Stimulated activated naive CD8-positive, alpha-beta T cell treated with anti-CD3 and anti-CD28 coated beads, Interleukin-15, Interleukin-2, amounts not matched to agents 100 U/mL and 50 U/mL, for 24 hours (primary cell): ENCODE measurements around the gene SULF2.
"Not testable (repeated sequence)": the region's sequence is repeated elsewhere in the genome, so short reads cannot be mapped to it uniquely, and the experiment has no call there.

ENCODE experiments used
- ATAC-seq: fragments of 150-1000 bp; cut with Tn5 transposase; one replicate; pipeline ENCODE4 v1.10.0; 2021
- DNase-seq: peaks from one replicate; pipeline ENCODE4 v3.0.0; 2021

SULF2 gene

DNA sequence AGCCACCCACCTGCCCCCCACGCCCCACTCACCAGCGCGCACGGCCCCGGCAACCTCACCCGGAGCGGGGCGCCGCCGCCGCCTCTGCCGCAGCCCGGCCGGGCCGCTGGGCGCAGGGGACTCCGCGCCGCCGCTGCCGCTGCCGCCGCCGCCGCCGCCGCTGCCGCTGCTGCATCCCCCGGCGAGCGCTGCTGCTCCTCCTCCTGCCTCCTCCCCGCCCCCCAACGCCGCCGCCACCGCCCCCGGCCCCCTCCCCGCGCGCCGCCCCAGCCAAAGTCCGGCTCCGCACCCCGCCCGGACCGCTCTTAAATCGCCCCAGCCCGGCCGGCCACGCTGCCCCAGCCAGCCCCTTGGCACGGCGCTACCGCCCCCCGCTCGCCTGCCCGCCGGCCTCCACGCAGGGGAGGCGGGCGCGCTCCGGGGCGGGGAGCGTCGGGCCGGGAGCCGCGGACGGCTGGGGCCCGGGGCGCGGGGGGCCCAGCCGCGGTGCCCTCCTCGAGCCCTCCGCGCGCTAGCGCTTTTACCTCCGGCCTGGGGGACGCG is at the start of gene SULF2:
TSS of gene SULF2 (minus strand) at position 171 of the 543 bp plus-strand sequence. CDS start 28,118 bp downstream, outside the sequence.
- DNase-seq (no peak), ATAC-seq (no peak)

DNA sequence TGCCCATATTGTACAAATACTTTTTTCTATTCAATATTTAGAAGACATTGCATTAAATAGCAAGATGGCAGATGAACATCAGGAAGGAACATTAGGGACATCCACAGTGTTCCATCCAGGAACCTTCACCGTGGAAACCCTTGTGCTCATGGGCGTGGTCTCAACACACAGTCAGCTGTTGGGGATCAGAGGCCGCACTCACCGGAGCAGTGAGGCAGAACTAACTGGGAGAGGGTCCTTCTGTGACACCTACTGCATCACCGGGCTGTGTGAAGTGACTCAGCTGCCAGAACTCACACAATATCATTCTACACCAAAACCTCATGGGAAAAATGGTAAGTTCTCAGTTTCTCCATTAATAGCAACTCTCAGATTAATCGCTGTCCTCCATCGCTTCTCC is 46.4 kb upstream of the SULF2 start:
- DNase-seq, ATAC-seq: not testable (repeated sequence)

DNA sequence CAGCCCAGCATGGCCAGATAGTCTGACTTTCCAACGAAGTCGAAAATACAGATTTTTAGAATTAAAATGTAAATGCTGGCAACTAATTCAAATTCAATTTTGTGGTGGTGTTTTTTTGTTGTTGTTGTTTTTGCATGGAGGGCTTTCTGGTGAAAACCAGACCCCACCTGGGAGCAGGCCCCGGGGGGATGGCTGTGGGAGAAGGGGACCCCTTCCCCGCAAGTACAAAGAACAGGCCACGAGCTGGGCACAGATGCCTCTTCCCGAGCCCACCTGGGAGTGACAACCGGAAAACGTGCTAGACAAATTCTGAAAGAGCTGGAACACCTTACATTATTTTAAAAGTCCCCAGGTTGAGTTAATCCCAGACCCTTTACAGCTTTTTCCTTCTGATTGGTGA is 41.4 kb upstream of the SULF2 start:
- not testable (repeated sequence) for DNase-seq, ATAC-seq

DNA sequence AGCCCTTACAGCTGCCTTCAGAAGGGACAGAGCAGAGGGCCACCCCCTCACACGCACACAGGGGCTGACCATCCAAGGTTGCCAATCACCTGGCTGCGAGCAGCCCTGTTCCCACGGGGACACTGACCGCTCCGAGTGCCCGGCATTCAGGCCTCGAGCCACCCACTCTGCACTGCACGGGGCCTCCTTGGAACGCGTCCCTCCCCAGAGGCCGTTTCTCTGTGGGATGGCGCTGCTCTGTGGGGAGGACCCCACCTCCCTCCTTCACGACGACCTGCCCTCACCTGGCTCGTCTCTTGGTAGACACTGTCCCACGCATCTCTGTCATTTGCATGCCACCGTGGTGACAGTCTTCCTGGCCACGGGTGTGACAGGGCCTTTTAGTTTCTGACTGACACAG is 40.7 kb upstream of the SULF2 start:
- ATAC-seq, DNase-seq: not testable (repeated sequence)

DNA sequence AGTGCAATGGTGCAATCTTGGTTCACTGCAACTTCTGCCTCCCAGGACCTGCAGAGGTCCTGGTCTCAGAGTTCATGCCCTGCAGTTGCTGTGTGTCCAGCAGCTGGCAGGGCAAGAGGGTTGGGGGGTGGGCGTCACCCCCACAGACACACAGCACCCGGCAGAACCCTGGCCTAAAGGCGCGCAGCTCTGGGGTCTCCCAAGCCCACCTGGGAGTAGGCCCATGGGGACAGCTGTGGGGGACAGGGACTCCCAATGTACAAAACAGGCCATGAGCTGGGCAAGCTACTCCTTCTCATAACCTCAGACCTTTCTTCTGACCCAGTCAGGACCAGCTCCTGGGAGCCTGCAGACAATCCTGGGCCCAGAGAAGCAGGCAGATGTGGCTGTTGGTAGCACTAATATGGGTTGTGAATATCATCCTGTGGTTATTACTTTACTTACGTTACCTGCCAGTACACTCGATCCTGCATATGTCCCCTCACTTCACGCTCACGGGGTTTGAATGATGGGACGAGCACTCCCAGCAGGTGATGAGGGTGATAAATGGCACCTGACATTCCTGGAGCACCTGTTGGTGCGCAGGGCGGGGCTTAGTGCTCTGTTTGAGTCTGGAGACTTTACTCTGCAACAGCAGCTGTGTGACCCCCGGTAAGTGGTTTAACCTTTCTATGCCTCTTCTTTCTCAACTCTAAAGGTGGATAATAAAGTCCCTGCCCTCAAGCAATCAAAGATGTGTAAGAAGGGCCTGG is 39.9 kb upstream of the SULF2 start:
- ATAC-seq (no peak), DNase-seq (no peak)

DNA sequence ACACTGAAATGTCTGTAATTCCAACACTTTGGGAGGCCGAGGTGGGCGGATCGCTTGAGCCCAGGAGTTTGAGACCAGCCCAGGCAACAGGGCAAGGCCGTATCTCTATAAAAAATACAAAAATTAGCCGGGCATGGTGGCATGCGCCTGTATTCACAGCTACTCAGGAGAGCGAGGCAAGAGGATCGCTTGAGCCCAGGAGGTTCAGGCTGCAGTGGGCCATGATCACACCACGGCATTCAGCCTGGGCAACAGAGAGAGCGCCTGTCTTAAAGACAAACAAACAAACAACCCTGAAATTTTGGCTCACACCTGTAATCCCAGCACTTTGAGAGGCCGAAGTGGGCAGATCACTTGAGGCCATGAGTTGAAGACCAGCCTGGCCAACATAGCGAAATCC is 38.7 kb upstream of the SULF2 start:
- ATAC-seq, DNase-seq: not testable (repeated sequence)

DNA sequence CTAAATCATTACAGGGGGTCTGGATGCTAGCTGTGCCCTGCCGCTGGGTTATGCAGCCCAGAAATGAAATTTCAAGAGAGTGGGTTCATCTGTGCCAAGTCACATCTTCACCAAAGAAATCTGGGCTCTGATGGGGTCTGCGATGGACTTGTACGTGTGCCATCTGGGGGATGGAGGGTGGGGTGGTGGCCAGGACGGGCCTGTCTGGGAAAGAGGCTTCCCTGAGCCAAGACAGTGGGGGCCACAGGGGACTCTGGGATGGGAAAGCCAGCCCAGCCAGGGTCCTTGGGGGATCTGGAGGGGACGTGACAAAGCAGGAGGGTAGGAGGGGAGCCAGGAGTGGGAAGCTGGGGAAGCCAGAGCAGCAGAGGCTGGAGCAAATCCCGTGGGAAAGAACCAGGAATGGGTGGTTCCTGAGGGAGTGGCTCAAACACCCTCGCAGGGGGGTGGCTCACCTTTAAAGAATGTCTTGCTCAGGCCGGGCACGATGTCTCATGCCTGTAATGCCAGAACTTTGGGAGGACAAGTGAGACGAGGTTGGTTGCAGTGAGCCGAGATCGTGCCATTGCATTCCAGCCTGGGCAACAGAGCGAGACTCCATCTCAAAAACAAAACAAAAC is 36.3 kb upstream of the SULF2 start:
- ATAC-seq = no peak
- no peak for DNase-seq

DNA sequence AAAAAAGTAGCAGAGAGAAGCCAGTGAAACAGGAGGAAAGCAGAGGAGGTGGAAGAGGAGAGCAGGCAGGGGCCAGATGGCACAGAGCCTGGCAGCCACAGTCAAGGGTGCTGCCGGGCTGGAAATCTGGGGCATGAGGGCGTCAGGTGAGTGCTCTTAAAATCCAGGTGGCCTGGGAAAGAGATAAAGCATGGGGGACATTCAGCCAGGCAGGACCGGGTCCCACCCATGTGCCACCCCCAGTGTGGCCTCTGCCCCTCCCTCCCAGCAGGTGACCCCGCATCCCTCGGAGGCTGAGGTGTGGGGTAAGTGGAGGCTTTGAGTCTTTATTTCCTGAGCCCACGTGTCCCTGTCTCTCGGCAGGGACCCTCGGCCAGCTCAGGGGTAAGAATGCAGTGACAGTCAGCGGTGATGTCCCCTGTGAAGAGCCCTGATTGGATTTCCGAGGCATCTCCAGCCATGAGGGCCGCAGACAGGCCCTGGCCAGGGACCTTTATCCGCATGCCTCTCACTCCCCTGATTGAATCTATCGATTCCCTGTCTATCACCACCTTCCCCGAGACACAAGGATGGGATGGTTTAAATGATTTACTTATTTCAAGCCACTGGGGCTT is 33.8 kb upstream of the SULF2 start:
- ATAC-seq (no peak), DNase-seq (no peak)

DNA sequence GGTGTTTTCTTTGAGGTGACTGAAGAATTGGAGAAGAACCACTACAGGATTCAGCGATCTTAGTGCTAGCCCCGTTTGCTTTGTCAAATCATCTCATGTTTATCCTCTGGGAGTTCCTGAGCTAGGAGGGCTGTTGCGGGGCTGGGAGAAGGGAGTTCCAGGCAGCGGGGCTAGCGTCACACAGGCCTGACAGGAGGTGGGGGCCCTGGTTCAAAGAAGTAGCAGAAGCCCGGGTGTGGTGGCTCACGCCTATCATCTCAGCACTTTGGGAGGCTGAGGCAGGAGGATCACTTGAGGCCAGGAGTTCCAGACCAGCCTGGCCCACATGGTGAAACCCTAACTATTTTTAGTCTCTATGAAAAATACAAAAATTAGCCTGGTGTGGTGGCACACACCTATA is 33.2 kb upstream of the SULF2 start:
- no peak for ATAC-seq
- no peak for DNase-seq

DNA sequence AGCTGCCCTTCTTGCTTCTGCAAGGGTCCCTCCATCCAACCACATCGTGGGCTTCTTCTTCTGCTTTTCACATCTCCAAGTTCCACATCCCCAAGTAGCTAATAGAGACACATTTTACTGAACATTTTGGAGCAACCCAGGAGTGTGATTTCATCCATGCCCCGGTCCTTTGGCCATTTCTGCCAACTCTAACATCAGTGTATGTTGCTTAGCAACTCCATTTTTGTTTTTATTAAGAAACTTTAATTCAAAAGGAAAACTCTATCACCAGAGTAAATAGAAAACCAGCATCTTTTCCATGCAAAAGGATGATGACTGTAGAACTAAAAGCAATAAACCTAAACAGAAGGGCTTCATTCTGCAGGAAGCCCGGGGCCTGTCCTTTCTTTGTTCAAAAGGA is 32.7 kb upstream of the SULF2 start:
- ATAC-seq (no peak), DNase-seq (no peak)

DNA sequence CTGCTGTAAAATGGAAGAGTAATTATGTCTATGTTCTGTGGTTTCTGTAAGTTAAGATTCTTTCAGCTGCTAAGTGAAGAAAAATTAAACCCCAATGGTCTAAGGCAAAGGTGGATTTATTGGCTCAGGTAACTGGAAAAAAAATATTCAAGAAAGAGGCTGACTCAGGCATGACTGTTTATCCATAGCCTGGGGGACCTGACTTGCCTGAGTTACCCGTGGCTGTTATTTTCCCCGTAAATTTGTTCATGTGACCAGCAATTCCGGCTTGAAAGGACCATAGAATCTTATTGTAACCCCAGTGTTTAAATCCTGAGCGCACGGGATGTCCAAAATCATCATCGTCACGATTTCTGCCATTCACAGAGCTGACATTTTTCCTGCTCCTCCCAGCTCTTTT is 32.3 kb upstream of the SULF2 start:
- no peak for DNase-seq
- ATAC-seq = no peak

DNA sequence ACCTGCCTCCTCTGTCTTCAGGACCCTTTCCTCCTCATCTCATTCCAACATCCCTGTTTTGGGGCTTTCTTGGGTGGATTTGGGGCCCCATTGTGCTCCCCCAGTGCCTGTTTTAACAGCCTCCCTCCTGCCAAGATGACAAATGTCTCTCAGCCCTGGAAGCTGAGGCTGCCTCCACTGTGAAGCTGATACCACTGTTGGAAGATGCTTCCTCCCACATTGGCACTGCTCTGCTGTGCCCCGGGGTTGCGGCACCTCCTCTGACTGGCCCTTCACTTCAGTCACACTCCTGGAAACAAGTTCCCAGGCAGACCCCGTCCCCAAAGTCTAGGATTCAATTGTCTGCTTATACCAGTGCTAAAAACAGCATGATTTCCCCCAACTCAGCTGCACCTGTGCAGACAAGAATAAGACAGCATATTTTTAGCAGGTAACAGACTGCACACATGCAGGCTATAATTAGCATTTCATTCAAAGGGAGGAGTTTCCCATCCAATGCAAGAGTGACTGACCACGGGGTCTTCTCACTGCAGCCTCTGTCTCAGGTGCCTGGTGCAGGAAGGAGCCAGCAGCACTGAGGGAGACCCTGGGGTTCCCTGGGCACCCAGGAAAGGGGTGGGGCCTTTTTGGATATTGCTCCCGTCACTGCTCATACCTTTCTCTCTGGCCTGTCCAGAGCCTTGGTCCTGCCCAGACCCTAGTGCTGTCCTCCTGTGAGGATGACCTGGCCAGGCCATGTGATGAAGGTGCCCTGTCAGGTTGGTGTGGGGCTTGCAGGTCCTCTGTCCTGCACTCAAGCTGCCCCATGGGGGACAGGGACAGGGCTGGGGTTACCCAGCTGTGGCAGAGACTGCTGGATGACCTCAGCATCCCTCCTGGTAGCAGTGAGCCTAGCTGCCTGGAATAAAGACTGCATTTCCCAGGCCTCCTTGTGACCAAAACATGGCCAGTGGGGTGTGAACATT is 31.5 kb upstream of the SULF2 start:
- DNase-seq (no peak), ATAC-seq (no peak)

DNA sequence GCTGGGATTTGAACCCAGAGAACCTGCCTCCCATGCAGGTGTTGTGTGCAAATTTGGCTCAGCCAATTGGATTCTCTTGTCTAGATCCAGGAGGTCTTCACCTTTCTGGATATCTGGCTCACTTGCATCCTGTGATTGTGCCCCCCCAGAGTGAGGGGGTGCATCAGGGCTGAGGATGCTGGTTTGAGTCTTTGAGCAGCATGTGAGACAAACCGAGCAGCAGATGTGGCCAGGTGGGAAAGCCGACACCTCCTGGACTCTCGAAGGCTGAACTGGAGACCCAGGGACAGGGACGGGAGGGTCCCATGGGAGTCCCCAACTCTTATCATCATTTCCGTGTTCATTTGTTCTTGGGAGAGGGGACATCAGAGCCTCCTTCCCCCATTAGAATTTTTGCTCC is 30.6 kb upstream of the SULF2 start:
- no peak for ATAC-seq

DNA sequence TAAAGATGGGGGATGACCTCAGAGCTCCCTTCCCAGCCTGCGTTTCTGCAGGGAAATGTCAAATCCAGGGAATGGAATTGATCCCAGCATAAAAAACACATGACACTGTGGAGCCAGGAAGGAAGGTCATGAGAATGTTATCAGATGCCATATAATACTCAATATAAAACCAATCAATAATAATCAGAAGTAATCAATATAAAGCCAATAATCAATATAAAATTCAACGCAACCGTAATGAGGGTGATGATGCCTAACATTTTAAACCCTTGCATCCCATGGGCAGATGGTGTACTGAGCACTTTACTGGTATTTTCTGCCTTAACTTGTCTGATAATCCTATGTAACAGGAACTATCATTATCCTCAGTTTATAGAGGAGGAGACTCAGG is 30.1 kb upstream of the SULF2 start:
- ATAC-seq (no peak), DNase-seq (no peak)

More for the DNA sequence above, 30.6 kb upstream of the SULF2 start:
- DNase-seq = no peak

DNA sequence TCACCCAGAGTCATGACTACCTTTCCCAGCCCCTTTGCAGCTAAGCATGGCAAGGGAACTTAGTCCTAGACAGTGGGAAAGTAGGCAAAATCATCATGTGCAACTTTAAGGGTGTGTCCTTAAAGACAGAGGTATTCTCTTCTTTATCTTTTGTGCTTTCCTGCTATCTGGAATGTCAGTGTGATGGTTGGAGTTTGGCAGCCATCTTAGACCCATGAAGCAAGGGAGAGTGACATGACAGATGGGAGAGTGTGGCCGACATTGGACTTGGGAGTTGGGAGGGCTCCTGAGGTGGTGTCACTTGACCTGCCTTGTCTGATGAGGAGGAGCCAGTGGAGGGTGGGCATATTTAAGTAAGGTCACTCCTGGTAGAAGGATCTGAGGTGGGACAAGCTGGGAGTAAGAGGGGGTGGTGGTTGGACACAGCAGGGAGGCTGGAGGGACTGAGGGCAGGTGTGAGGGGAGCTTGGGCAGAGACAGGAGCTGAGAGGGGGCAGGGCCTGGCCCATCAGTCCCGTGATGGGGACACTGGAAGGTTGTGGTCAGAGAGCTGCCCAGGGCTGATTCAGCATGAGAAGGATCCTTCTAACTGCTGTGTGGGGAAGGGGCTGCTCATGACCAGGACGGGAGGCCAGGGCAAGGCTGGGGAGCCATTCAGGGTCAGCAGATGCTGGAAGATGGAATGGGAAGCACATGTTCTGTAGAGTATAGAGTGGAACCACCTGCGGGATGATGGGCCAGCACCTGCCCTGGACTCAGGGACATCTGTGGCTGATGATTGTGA is 29.5 kb upstream of the SULF2 start:
- no peak for ATAC-seq
- no peak for DNase-seq

DNA sequence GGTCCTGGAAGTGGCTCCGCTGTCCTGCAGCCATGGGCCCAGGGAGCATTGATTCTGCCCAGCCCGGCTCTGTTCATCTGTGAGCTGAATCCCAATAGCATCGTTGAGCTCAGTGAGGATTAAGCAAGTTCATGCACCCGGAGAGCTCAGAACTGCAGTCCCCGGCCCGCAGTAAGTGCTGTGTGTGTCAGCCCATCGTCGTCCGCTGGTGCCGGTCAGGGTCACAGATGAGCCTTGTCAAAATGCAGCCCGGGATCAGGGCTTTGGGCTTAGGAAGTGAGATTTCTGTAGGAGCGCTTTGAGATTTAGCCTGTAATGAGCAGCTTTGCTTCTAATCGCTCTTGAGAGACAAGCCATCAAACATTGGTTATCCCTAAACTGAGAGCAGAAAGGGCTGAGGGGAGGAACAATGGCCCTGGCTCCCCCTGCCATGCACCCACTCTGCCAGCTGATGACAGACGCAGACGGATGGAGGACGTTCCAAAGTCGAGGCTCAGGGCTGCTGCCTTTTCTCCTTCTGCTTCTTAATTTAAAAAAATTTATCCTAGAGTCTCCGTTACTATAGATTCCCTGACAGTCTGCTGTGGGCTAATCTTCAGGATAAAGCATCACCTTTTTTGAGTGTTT is 25.6 kb upstream of the SULF2 start:
- no peak for ATAC-seq

DNA sequence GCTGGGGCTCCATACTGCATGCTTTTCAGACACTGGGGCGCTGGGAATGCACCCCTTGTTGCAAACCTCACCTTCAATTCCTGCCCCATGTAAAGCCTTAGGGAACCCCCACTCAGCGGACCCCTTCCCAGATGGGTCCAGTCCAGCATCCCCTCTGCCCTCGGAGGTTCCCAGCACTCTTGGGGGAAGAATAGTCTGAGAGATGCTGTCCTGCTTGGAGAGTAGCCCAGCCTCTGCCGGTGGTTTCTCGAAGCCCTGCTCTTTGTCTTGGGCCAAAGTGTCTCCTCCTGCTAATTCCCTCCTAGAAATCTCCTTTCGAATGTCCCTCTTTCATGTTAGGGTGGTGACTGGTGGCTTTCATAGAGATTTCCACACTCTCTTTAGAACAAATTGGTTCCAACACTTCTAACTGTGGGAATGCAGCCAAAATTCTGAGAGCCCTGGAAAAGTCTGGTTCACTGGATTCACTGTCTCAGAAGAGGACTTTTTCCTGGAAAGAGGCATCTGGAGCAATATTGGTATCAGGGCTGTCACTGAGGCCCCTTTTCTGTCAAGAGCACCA is 24.9 kb upstream of the SULF2 start:
- ATAC-seq (no peak), DNase-seq (no peak)

More for the DNA sequence above, 25.6 kb upstream of the SULF2 start:
- no peak for DNase-seq

DNA sequence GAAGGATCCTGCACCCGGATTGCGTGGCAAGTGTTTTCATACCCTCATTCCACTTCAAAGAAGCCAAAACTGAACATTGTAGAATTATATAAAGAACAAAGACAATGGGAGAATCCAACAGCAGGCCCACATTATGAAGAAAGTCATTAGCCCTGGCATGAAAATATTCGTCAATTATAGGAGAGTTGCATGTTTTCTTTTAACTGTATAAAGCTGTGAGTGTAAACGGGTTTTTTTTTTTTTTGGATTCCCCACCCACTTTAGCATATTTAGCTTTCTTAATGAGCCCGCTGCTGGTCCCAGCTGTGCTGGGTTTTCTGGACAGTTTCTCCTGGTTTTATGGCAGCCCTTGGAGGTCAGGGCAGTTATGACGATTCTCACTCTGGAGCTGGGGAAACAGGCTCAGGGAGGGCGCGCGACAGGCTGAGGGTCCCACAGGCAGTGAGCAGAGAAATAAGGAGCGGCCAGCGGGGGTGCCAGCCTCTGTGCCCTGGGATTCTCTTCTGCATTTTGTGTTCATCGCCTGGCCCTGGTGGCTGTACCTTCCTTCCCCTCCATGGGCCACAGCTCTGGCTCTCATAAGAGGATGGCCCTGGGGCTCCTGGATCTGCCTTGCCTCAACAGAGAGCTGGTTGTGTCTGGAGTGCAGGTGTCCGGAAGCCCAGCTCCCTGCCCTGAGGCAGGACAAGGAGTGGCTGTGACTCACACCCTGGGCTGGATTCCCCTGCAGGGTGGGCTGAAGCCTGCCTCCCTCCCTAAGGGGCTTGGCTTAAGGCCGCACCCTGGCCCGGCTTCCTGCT is 24.1 kb upstream of the SULF2 start:
- DNase-seq (no peak), ATAC-seq (no peak)

DNA sequence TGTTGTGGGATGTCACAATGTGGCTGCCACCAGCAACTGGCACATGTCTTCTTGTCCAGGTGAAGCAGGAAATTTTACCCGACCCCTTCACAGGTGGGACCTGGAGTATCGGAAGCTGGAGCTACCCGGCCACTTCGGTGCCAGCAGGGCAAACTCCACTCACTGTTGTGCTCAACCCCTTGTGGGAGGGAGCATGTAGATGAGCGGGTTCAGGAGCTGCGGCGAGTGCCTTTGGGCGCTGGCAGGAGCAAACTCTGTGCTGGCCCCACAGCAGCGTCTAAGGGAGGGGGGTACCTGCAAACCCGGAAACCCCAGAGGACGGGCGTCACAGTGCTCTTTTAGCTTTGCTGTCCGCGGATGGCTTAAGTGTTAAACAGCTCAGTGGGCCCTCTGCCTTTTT is 20.7 kb upstream of the SULF2 start:
- no peak for ATAC-seq
- no peak for DNase-seq
